Common myeloid progenitor, CD34-positive (primary cell): ENCODE measurements around the gene RFX7.

Experiments used
- CTCF ChIA-PET: fragments of 350-600 bp; sonication (Branson Sonifier 250); formaldehyde crosslinking; loops from one replicate; lab custom pipeline; 2021; ENCODE audit warnings: antibody characterized with exemption; lab: Charles Lee
- POLR2A ChIA-PET: fragments of 350-600 bp; sonication (Branson Sonifier 250); formaldehyde crosslinking; loops from one replicate; lab custom pipeline; 2021; ENCODE audit warnings: antibody characterized with exemption; lab: Charles Lee
- DNase-seq, 3 donors: peaks; one replicate each; pipeline versions ENCODE4 v3.0.0 to v3.0.0-alpha.2; 2013
- H3K27ac ChIP-seq, 2 experiments: 1 replicate in 1 of 2; 2 replicates in 1 of 2; pipeline ENCODE4 v1.7.0; 2013; ENCODE audit warnings: inconsistent platforms in 2 of 2, low read length in 2 of 2, mild to moderate bottlenecking in 2 of 2, low read depth in 1 of 2, moderate library complexity in 1 of 2; ENCODE audit not compliant: severe bottlenecking in 2 of 2, insufficient read depth in 1 of 2, poor library complexity in 1 of 2
- H3K27me3 ChIP-seq, 5 experiments: replicated peaks in 2 of 5; 1 replicate in 3 of 5; 2 replicates in 2 of 5; pipeline versions ENCODE4 v1.6.1 to v1.7.0; 2013; ENCODE audit warnings: low read length in 4 of 5, mild to moderate bottlenecking in 2 of 5, moderate library complexity in 2 of 5, inconsistent platforms in 1 of 5; ENCODE audit not compliant: insufficient read depth in 5 of 5, control insufficient read depth in 4 of 5
- H3K36me3 ChIP-seq, 4 experiments: 1 replicate in 2 of 4; 2 replicates in 2 of 4; pipeline versions ENCODE4 v1.6.1 to v1.7.0; 2013; ENCODE audit warnings: low read length in 3 of 4, control low read depth in 1 of 4, mild to moderate bottlenecking in 1 of 4; ENCODE audit not compliant: control insufficient read depth in 4 of 4, insufficient read depth in 4 of 4
- H3K4me1 ChIP-seq, 4 experiments: 1 replicate in 3 of 4; 2 replicates in 1 of 4; pipeline versions ENCODE4 v1.6.1 to v1.7.1; 2013; ENCODE audit warnings: low read length in 3 of 4, mild to moderate bottlenecking in 3 of 4, control low read depth in 1 of 4, inconsistent platforms in 1 of 4, moderate library complexity in 1 of 4; ENCODE audit not compliant: control insufficient read depth in 4 of 4, insufficient read depth in 4 of 4; ENCODE audit errors: control extremely low read depth in 1 of 4
- H3K4me3 ChIP-seq, 7 experiments: 1 replicate in 4 of 7; 2 replicates in 3 of 7; pipeline versions ENCODE4 v1.5.1 to v1.7.0; 2013; ENCODE audit warnings: mild to moderate bottlenecking in 7 of 7, low read length in 6 of 7, moderate library complexity in 6 of 7, inconsistent platforms in 2 of 7, low read depth in 2 of 7, control low read depth in 1 of 7; ENCODE audit not compliant: insufficient read depth in 4 of 7, control insufficient read depth in 1 of 7; ENCODE audit errors: extremely low read depth in 1 of 7
- H3K9me3 ChIP-seq, 5 experiments: 1 replicate in 4 of 5; 2 replicates in 1 of 5; pipeline versions ENCODE4 v1.6.1 to v1.7.1; 2013; ENCODE audit warnings: low read length in 4 of 5, mild to moderate bottlenecking in 2 of 5, inconsistent platforms in 1 of 5, low read depth in 1 of 5, moderate library complexity in 1 of 5; ENCODE audit not compliant: control insufficient read depth in 4 of 5, insufficient read depth in 2 of 5; ENCODE audit errors: control extremely low read depth in 1 of 5
- WGBS: methylation state at CpG from one replicate; pipeline ENCODE4 v1.1.5; 2013; ENCODE audit not compliant: insufficient coverage; 5-methylcytosine and 5-hydroxymethylcytosine counted together

The RFX7 gene

DNA sequence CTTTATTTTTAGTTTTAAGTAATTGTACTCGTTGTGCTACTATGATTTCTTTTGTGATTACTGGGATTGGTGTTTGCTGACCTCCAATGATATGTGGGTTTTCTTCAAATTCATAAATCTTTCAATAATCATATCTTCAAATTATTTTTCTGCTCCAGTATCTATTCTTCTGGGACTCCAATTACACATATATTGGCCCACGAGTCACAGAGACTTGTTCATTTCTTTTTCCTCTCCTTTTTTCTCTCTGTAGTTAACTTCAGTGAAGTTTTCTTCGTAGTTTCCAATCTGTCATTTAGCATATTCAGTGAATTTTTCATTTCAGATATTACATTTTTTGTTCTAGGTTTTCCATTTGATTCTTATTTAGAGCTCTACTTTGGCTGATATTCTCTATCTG lies 21.4 kb downstream of the RFX7 start:
- Histone ChIP-seq H3K36me3 (peaks cover 4 to 25% (median 15%) of the 10 kb centered on the region in 4 experiments), H3K27me3 (no peaks in the 10 kb centered on the region), H3K9me3 (peaks cover 10 to 61% (median 19%) of the 10 kb centered on the region in 5 experiments), H3K4me1 (no peaks in the 10 kb centered on the region), H3K27ac (no peak overlapping the region), H3K4me3 (no peak overlapping the region)
- ChIA-PET CTCF (interaction anchor here (0.9 to 1.9 kb wide), 3 partner anchors 8 to 23 kb away, joined by 3 to 7 read pairs (median 3); no protein-coding TSS in a partner anchor), POLR2A (no interaction called here)
- WGBS = no CpG with 5 or more reads among the region's 3 CpGs
- DNase-seq = peak in 2 of 3 donors; percentile 33 to 58

DNA sequence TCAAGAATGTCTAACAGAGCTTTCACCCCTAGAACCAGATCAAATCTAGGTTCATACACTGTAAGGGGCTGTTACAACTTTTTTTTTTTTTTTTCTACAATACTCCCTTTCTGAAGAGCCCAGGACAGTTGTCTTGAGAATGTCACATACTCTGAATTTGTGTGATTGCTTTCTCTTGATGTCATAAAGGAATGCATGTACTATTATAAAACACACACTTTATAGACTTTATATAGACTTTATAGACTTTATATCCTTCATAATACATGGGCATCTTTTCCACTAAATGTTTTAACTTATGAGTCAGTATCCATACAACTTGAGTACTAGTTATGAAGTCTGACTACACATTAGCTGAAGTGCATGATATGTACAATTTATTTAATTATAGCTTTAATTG lies 26.3 kb downstream of the RFX7 start:
- ChIA-PET CTCF (interaction anchor here (0.7 to 0.8 kb wide), 2 partner anchors 17 to 274 kb away, joined by 3 read pairs; no protein-coding TSS in a partner anchor), POLR2A (interaction anchor here (0.6 to 1.0 kb wide), 2 partner anchors 10 to 740 kb away, joined by 3 to 5 read pairs; no protein-coding TSS in a partner anchor)
- H3K4me3 ChIP-seq = no peak overlapping the region
- no peak for DNase-seq
- H3K36me3 ChIP-seq = peaks cover 2 to 33% (median 9%) of the 10 kb centered on the region in 4 experiments
- H3K27me3 ChIP-seq = no peaks in the 10 kb centered on the region
- H3K4me1 ChIP-seq = no peaks in the 10 kb centered on the region
- peaks cover 2 to 51% (median 14%) of the 10 kb centered on the region in 5 experiments for H3K9me3 ChIP-seq
- H3K27ac ChIP-seq = no peak overlapping the region

DNA sequence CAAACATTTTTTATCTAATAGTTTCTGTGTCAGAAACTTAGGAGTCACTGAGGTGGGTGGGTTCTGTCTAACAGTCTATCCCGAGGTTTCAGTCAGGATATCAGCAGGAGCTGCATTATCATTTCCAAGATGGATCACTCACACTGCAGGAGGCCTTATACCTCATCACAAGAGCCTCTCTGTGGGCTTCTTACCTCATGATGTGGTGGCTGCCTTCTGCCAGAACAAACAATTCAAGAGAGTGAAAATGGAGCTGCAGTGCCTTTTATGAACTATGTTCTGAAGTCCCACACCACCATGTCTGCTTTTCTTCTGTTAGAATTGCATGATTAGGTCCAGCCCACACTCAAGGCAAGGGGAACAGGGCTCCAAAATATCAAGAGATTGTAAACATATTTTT lies 27.9 kb downstream of the RFX7 start:
- no peak overlapping the region for H3K4me3 ChIP-seq
- CTCF ChIA-PET = no interaction called here
- POLR2A ChIA-PET = interaction anchor here (0.7 kb wide), 1 partner anchor 556 kb away, joined by 3 read pairs; no protein-coding TSS in a partner anchor

DNA sequence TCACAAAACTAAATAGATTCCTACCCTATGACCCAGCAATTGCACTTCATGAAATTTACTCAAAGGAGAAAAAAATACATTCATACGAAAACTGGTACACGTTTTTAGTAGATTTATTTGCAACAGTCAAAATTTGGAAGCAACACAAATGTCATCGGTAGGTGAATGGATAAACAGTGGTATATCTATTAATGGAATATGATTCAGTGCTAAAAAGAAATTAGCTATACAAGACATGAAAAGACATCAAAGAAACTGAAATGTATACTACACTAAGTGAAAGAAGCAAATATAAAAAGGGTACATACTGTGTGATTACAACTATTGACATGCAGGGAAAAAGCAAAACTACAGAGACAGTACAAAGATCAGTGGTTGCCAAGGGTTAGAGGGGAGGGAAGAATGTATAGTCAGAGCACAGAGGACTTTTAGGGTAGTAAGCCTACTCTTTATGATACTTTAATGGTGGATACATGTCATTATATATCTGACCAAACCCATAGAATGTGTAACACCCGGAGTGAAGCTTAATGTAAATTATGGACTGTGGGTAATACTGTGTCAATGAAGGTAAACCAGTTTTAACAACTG lies 31.6 kb downstream of the RFX7 start:
- Histone ChIP-seq H3K27ac (no peak overlapping the region), H3K4me3 (no peak overlapping the region), H3K27me3 (no peaks in the 10 kb centered on the region), H3K4me1 (peaks cover 0 to 7% (median 2%) of the 10 kb centered on the region in 4 experiments), H3K36me3 (peaks cover 2 to 42% (median 13%) of the 10 kb centered on the region in 4 experiments), H3K9me3 (peaks cover 4 to 51% (median 13%) of the 10 kb centered on the region in 5 experiments)
- WGBS = no CpG with 5 or more reads among the region's 4 CpGs
- POLR2A ChIA-PET = no interaction called here
- no peak for DNase-seq
- CTCF ChIA-PET = interaction anchor here (0.9 to 1.6 kb wide), 2 partner anchors 14 to 33 kb away, joined by 3 to 4 read pairs; no protein-coding TSS in a partner anchor

More for the DNA sequence above, 27.9 kb downstream of the RFX7 start:
- H3K4me1 ChIP-seq = no peaks in the 10 kb centered on the region
- H3K9me3 ChIP-seq = peaks cover 10 to 51% (median 11%) of the 10 kb centered on the region in 5 experiments
- H3K27ac ChIP-seq = no peak overlapping the region
- WGBS = 83% methylated on average over 1 of the region's 1 CpG
- no peak for DNase-seq
- H3K27me3 ChIP-seq = no peaks in the 10 kb centered on the region
- peaks cover 4 to 44% (median 17%) of the 10 kb centered on the region in 4 experiments for H3K36me3 ChIP-seq

DNA sequence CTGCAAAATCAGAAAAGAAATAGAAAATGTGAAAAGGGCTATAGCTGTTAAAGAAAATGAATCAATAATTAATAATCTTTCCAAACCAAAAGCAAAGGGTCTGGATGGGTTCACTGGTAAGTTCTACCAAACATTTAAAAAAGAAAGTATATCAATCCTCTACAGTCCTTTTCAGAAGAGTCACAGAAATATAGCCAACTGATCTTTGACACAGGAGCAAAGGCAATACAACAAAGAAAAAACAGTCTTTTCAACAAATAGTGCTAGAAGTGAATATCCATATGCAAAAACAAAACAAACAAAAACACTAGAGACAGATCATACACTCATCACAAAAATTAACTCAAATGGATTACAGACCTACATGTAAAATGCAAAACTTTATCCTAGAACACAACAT lies 32.6 kb downstream of the RFX7 start:
- Histone ChIP-seq H3K9me3 (peaks cover 3 to 51% (median 13%) of the 10 kb centered on the region in 5 experiments), H3K4me3 (no peak overlapping the region), H3K4me1 (peaks cover 0 to 7% (median 2%) of the 10 kb centered on the region in 4 experiments), H3K27ac (no peak overlapping the region), H3K27me3 (no peaks in the 10 kb centered on the region), H3K36me3 (peaks cover 2 to 42% (median 13%) of the 10 kb centered on the region in 4 experiments)
- ChIA-PET CTCF (interaction anchor here (1.6 kb wide), 1 partner anchor 15 kb away, joined by 3 read pairs; no protein-coding TSS in a partner anchor), POLR2A (no interaction called here)
- DNase-seq = no peak

DNA sequence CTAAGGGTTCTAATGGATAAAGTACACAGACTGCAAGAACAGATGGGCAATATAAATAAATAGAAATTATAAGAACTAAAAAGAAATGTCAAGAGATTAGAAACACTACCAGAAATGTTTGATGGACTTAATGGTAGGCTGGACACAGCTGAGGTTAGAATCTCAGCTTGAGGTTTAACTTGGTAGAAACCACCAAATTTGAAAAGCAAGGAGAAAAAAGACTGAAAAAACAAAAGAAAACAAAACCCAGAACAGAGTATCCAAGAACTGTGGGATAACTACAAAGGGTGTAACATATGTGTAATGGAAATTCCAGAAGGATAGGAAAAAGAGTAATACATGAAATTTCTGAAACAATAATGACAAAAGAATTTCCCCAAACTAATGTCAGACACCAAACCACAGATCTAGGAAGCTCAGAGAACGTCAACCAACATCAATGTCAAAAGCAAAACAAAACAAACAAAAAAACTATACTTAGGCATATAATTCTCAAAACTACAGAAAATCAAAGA lies 35.0 kb downstream of the RFX7 start:
- DNase-seq = no peak
- no peak overlapping the region for H3K4me3 ChIP-seq
- ChIA-PET CTCF (interaction anchor here (0.9 to 1.1 kb wide), 2 partner anchors 9 to 37 kb away, joined by 4 to 5 read pairs; no protein-coding TSS in a partner anchor), POLR2A (no interaction called here)
- H3K36me3 ChIP-seq = peaks cover 2 to 29% (median 12%) of the 10 kb centered on the region in 4 experiments
- no peak overlapping the region for H3K27ac ChIP-seq
- H3K27me3 ChIP-seq = no peaks in the 10 kb centered on the region
- peaks cover 0 to 7% (median 2%) of the 10 kb centered on the region in 4 experiments for H3K4me1 ChIP-seq
- peaks cover 0 to 38% (median 11%) of the 10 kb centered on the region in 5 experiments for H3K9me3 ChIP-seq
- no CpG with 5 or more reads among the region's 1 CpG for WGBS

DNA sequence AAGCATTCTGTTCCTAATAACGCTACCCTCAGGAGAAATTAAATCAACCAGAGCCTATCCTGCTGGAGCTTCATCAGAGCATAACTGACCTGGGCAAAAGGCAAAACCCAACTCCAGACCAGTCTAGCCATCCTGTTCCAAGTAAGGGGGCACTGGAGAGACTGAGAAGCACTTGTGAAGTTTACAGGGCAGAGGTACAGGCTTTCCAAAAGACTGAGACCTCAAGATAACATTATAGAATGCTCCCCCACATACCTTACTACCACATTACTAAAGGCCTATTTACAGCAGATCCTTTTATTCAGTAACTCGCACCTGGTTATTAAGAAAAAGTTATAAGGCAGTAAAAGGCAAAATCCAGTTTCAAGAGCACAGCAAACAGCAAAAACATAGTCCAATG lies 35.5 kb downstream of the RFX7 start:
- DNase-seq = no peak
- Histone ChIP-seq H3K4me1 (peaks cover 0 to 7% (median 2%) of the 10 kb centered on the region in 4 experiments), H3K27me3 (no peaks in the 10 kb centered on the region), H3K27ac (no peak overlapping the region), H3K4me3 (no peak overlapping the region), H3K9me3 (peaks cover 0 to 34% (median 11%) of the 10 kb centered on the region in 5 experiments), H3K36me3 (peaks cover 2 to 24% (median 10%) of the 10 kb centered on the region in 4 experiments)
- ChIA-PET POLR2A (interaction anchor here (1.2 kb wide), 1 partner anchor 9 kb away, joined by 3 read pairs; no protein-coding TSS in a partner anchor), CTCF (interaction anchor here (0.9 to 1.1 kb wide), 2 partner anchors 8 to 37 kb away, joined by 4 to 5 read pairs; no protein-coding TSS in a partner anchor)
- WGBS = no CpG with 5 or more reads among the region's 2 CpGs
